ENCODE measurements around the gene HEATR3.
A peak's percentile ranks its signal among the peaks of the same experiment; 100 is the strongest.

HEATR3 gene

DNA sequence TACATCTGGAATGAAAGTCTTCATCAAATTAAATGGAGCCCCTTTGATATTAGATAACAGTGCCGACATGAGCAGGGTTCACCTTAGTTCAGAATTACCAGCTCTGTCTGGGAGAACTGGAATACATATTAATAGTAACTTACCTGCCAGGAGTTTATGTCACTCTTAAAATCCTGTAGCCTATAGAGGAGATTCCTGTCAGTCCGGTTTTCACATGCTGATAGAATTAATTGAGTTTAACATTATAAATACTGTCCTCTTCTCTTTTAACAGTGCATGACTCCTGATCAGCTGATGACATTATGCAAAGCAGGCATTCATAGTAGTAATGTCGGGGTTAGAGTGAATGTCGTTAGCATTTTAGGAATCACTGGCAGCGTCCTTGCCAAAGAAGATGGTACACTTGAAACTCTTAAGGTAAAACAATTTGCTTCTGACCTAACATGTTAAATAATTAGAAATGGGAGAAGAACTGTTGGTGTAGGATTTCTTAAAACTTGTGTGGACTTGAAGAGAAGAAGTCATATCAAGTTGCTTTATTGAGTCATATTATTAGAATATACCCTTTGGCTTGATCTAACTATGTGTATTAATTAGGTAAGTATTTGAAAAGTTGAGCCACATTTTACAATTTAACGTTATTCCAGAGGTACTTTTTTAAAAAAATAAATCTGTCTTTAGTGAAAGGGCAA lies 34.3 kb downstream of the HEATR3 start:
- H3K27ac ChIP-seq (ENCODE audit: low read depth, low read length) = no peak overlapping the region
- H3K4me3 ChIP-seq (ENCODE audit: low read depth, low read length) = no peak overlapping the region
- no peaks in the 10 kb centered on the region for H3K27me3 ChIP-seq (ENCODE audit: insufficient read depth, low read length)
- no peaks in the 10 kb centered on the region for H3K79me2 ChIP-seq (ENCODE audit: control insufficient read depth, insufficient read depth, low read length, unreplicated experiment)
- H3K4me1 ChIP-seq (ENCODE audit: control insufficient read depth, insufficient read depth, low read length, unreplicated experiment) = peaks cover 11% of the 10 kb centered on the region
- no peak overlapping the region for H2AFZ ChIP-seq (ENCODE audit: low read length, unreplicated experiment)
- peaks cover 21% of the 10 kb centered on the region for H3K36me3 ChIP-seq (ENCODE audit: insufficient read depth, low read length)

DNA sequence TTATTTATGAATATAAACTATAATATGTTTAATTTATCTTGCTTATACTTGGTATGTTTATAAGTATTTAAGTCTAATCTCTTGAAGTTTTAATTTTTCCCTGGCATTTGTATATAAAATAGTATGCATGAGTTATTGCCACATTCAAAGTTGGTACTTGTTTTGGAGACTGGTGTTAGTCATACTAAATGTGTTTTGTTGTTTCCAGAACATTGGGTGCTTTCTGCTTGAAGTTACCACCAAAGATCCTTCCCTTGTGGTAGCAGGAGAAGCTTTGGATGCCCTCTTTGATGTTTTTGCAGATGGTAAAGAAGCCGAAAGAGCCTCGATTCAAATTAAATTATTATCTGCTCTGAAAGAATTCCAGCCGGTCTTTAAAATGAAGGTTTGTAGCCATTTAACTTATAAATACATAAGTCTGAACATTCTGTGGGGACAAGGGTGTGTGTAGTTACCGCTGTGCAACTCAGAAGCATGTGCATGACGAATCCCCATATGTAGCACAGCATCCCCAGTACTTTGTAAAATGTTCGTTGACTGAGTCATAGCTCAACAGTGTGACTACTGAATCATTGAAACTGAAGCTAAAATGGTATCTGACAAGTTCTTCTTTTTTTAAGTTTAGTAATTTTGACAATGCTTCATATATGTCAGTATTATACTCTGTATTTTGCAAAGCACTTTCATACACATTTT lies 36.4 kb downstream of the HEATR3 start:
- peaks cover 8% of the 10 kb centered on the region for H3K4me1 ChIP-seq (ENCODE audit: control insufficient read depth, insufficient read depth, low read length, unreplicated experiment)
- no peaks in the 10 kb centered on the region for H3K27me3 ChIP-seq (ENCODE audit: insufficient read depth, low read length)
- peak overlapping the region; percentile 63; the same call in 1 of the 2 replicates for H3K27ac ChIP-seq (ENCODE audit: low read depth, low read length)
- no peaks in the 10 kb centered on the region for H3K79me2 ChIP-seq (ENCODE audit: control insufficient read depth, insufficient read depth, low read length, unreplicated experiment)
- H3K4me3 ChIP-seq (ENCODE audit: low read depth, low read length) = no peak overlapping the region
- no peak overlapping the region for H2AFZ ChIP-seq (ENCODE audit: low read length, unreplicated experiment)
- H3K36me3 ChIP-seq (ENCODE audit: insufficient read depth, low read length) = peaks cover 30% of the 10 kb centered on the region

DNA sequence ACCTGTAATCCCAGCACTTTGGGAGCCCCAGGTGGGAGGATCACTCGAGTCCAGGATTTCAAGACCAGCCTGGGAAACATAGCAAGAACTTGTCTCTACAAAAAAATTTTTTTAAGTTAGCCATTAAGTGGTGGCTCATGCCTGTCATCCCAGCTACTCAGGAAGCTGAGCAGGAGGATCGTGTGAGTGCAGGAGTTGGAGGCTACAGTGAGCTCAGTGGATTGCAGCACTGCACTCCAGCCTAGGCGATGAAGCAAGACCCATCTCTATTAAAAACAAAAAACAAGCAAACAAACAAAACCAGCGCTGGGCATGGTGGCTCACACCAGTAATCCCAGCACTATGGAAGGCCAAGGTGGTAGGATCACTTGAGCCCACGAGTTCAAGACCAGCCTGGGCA lies 38.0 kb downstream of the HEATR3 start:
- H3K27ac ChIP-seq (ENCODE audit: low read depth, low read length) = no peak overlapping the region
- H3K36me3 ChIP-seq (ENCODE audit: insufficient read depth, low read length) = peaks cover 29% of the 10 kb centered on the region
- peaks cover 8% of the 10 kb centered on the region for H3K4me1 ChIP-seq (ENCODE audit: control insufficient read depth, insufficient read depth, low read length, unreplicated experiment)
- no peaks in the 10 kb centered on the region for H3K79me2 ChIP-seq (ENCODE audit: control insufficient read depth, insufficient read depth, low read length, unreplicated experiment)
- no peak overlapping the region for H3K4me3 ChIP-seq (ENCODE audit: low read depth, low read length)
- H2AFZ ChIP-seq (ENCODE audit: low read length, unreplicated experiment) = no peak overlapping the region
- no peaks in the 10 kb centered on the region for H3K27me3 ChIP-seq (ENCODE audit: insufficient read depth, low read length)

DNA sequence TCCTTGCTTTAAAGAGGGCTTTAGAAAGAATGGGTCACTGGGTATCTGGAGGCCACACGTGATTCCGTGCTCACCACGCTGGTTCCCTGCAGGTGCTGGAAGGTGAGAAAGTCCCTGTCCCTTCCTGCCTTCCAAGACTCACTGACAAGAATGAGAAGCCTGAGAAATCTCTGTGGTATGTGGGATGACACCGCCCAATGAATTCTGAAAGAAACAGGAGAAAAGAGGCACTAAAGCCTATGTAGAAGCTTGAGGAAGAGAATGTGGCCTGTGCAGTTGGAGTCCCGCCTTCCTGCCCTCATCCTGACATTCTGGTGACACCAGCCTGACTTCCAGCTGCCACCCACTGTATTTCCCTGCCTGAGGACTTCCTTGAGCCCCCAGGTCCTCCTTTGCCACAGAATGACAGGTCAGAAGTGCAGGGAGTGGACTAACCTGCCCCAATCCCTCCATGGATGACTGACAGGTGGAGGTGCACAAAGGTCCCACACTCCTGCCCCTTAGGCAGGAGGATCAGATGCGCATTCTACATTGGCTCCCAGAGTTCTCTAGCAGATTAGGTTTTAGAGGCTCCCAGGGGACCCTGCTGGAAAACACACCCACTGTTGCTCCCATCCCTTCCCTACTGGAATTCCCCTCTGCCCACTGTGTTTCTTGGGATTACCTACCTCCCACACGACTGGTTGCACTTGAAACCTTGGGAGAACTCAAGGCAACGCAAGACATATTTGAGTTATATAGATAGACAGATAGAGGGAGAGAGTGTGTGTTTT lies 48.8 kb downstream of the HEATR3 start:
- peaks cover 2% of the 10 kb centered on the region for H3K4me1 ChIP-seq (ENCODE audit: control insufficient read depth, insufficient read depth, low read length, unreplicated experiment)
- no peaks in the 10 kb centered on the region for H3K27me3 ChIP-seq (ENCODE audit: insufficient read depth, low read length)
- H3K36me3 ChIP-seq (ENCODE audit: insufficient read depth, low read length) = no peaks in the 10 kb centered on the region
- no peak overlapping the region for H2AFZ ChIP-seq (ENCODE audit: low read length, unreplicated experiment)
- H3K4me3 ChIP-seq (ENCODE audit: low read depth, low read length) = no peak overlapping the region
- H3K79me2 ChIP-seq (ENCODE audit: control insufficient read depth, insufficient read depth, low read length, unreplicated experiment) = no peaks in the 10 kb centered on the region
- no peak overlapping the region for H3K27ac ChIP-seq (ENCODE audit: low read depth, low read length)

DNA sequence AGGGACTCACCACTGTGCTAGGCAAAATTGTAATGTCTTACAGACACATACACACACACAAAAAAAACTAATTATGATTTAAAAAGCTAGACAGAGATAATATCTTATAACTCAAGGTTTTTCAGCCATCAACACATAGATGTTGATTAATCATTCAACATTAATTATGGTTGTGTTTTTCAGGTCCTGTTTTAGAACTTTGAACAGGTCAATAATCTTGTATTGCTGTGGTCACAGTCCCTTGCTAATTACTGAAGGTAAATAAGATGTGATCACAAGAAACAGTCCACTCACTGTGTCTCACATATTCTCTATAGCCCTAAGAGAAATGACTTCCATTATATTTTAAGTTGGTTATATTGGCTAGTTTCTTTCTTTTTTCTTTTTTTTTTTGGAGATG lies 54.9 kb downstream of the HEATR3 start:
- Histone ChIP-seq H3K4me1 (ENCODE audit: control insufficient read depth, insufficient read depth, low read length, unreplicated experiment) (no peaks in the 10 kb centered on the region), H3K79me2 (ENCODE audit: control insufficient read depth, insufficient read depth, low read length, unreplicated experiment) (no peaks in the 10 kb centered on the region), H3K4me3 (ENCODE audit: low read depth, low read length) (no peak overlapping the region), H3K27me3 (ENCODE audit: insufficient read depth, low read length) (no peaks in the 10 kb centered on the region), H3K36me3 (ENCODE audit: insufficient read depth, low read length) (no peaks in the 10 kb centered on the region), H2AFZ (ENCODE audit: low read length, unreplicated experiment) (no peak overlapping the region), H3K27ac (ENCODE audit: low read depth, low read length) (no peak overlapping the region)

DNA sequence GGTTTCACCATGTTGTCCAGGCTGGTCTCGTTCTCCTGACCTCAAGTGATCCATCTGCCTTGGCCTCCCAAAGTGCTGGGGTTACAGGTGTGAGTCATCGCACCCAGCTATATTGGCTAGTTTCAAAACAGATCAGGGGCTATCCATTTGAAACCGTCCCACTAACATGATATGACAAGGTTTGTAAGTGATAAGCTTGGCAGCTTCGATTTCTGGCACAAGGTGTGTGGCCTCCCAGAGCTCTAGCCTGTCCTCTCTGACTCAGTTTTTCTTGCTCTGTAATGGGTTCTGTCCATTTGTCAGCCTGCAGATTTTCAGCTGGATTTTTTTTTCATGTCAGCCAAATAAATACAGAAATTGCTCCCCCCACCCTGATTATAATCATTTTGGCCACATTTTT lies 55.5 kb downstream of the HEATR3 start:
- Histone ChIP-seq H3K27me3 (ENCODE audit: insufficient read depth, low read length) (no peaks in the 10 kb centered on the region), H3K79me2 (ENCODE audit: control insufficient read depth, insufficient read depth, low read length, unreplicated experiment) (no peaks in the 10 kb centered on the region), H3K27ac (ENCODE audit: low read depth, low read length) (no peak overlapping the region), H3K4me3 (ENCODE audit: low read depth, low read length) (no peak overlapping the region), H3K4me1 (ENCODE audit: control insufficient read depth, insufficient read depth, low read length, unreplicated experiment) (no peaks in the 10 kb centered on the region), H2AFZ (ENCODE audit: low read length, unreplicated experiment) (no peak overlapping the region), H3K36me3 (ENCODE audit: insufficient read depth, low read length) (no peaks in the 10 kb centered on the region)

DNA sequence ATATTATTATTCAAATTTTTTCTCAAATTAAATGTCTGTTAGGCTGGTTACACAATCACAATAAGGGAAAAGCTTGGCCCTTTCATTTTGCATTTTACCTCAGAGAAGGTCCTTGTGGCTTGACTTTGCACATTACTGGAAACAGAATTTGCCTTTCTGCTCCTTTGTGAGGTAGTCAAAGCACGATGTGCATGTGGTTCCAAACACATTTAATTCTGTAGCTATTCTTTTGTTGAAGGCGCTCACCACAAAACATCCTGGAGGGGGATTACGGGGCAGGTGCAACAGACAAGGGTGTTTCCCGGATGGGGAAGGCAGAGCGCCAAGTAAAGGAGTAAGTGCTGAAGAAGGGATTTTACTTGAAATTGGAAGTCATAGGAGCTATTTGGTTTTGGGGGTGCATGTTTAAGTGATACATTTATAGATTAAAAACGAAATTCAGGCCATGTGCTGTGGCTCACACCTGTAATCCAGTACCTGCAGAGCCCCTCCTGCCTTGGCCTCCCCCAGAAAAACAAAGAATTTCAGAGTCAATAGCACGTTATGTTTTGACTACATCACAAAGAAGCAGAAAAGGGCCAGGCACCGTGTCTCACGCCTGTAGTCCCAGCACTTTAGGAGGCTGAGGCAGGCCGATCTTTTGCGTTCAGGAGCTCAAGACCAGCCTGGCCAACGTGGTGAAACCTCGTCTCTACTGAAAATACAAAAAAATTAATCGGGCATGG lies 56.1 kb downstream of the HEATR3 start:
- H2AFZ ChIP-seq (ENCODE audit: low read length, unreplicated experiment) = no peak overlapping the region
- no peaks in the 10 kb centered on the region for H3K36me3 ChIP-seq (ENCODE audit: insufficient read depth, low read length)
- H3K27me3 ChIP-seq (ENCODE audit: insufficient read depth, low read length) = no peaks in the 10 kb centered on the region
- no peaks in the 10 kb centered on the region for H3K4me1 ChIP-seq (ENCODE audit: control insufficient read depth, insufficient read depth, low read length, unreplicated experiment)
- H3K4me3 ChIP-seq (ENCODE audit: low read depth, low read length) = no peak overlapping the region
- no peaks in the 10 kb centered on the region for H3K79me2 ChIP-seq (ENCODE audit: control insufficient read depth, insufficient read depth, low read length, unreplicated experiment)
- H3K27ac ChIP-seq (ENCODE audit: low read depth, low read length) = no peak overlapping the region

DNA sequence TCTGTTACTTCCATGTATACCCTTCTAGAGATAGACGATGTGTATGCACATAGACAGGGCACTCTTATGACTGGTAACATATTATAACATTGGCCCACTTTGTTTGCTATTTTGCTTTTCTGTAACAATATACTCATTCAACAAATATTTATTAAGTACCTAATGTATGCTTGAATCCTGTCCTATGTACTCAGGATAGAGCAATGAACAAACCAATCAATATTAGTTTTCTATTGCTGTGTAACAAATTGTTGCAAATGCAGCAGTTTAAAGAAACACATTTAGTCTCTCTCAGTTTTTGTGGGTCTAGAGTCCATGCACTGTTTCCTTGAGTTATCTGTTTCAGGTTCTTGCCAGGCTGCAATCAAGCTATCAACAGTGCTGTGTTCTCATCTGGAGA lies 57.6 kb downstream of the HEATR3 start:
- Histone ChIP-seq H3K27ac (ENCODE audit: low read depth, low read length) (no peak overlapping the region), H2AFZ (ENCODE audit: low read length, unreplicated experiment) (no peak overlapping the region), H3K79me2 (ENCODE audit: control insufficient read depth, insufficient read depth, low read length, unreplicated experiment) (no peaks in the 10 kb centered on the region), H3K4me3 (ENCODE audit: low read depth, low read length) (no peak overlapping the region), H3K27me3 (ENCODE audit: insufficient read depth, low read length) (no peaks in the 10 kb centered on the region), H3K4me1 (ENCODE audit: control insufficient read depth, insufficient read depth, low read length, unreplicated experiment) (no peaks in the 10 kb centered on the region), H3K36me3 (ENCODE audit: insufficient read depth, low read length) (no peaks in the 10 kb centered on the region)

DNA sequence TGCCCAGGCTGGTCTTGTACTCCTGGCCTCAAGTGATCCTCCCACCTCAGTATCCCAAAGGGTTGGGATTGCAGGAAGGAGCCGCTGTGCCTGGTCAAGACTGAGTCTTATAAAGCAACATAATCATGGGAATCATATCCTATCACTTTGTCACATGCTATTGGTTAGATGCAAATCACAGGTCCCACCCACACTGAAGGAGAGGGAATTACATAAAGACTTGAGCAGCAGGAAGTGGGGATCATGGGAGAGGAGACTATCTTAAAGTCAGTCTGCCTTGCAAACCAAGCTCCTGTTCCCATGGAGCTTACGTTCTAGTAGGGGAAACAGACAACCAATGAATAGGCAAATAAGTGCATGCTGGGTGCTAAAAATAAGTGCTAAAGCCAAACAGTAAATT lies 59.0 kb downstream of the HEATR3 start:
- H3K27ac ChIP-seq (ENCODE audit: low read depth, low read length) = no peak overlapping the region
- H3K27me3 ChIP-seq (ENCODE audit: insufficient read depth, low read length) = no peaks in the 10 kb centered on the region
- no peaks in the 10 kb centered on the region for H3K36me3 ChIP-seq (ENCODE audit: insufficient read depth, low read length)
- H2AFZ ChIP-seq (ENCODE audit: low read length, unreplicated experiment) = no peak overlapping the region
- H3K4me1 ChIP-seq (ENCODE audit: control insufficient read depth, insufficient read depth, low read length, unreplicated experiment) = no peaks in the 10 kb centered on the region
- no peaks in the 10 kb centered on the region for H3K79me2 ChIP-seq (ENCODE audit: control insufficient read depth, insufficient read depth, low read length, unreplicated experiment)
- H3K4me3 ChIP-seq (ENCODE audit: low read depth, low read length) = no peak overlapping the region

DNA sequence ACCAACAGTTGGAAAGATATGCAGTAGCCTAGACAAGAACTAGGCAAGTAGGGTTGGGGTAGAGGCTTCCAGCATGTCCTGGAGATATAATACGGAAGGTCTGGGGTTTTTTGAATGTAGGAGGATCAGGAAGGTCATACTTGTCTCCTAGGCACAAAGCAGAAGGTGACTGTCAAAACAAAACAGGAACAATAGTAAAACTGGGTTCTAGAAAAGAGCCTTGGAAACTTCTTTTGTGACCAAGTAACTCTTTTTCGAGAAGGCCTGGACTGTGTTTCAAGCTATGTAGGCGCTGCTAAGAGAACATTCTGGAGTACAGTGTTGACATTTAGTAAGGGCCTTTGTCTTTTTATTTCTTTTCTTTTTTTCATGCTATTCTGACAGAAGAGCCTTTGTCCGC lies 60.4 kb downstream of the HEATR3 start:
- Histone ChIP-seq H3K79me2 (ENCODE audit: control insufficient read depth, insufficient read depth, low read length, unreplicated experiment) (no peaks in the 10 kb centered on the region), H3K4me3 (ENCODE audit: low read depth, low read length) (no peak overlapping the region), H2AFZ (ENCODE audit: low read length, unreplicated experiment) (no peak overlapping the region), H3K4me1 (ENCODE audit: control insufficient read depth, insufficient read depth, low read length, unreplicated experiment) (no peaks in the 10 kb centered on the region), H3K36me3 (ENCODE audit: insufficient read depth, low read length) (no peaks in the 10 kb centered on the region), H3K27ac (ENCODE audit: low read depth, low read length) (no peak overlapping the region), H3K27me3 (ENCODE audit: insufficient read depth, low read length) (no peaks in the 10 kb centered on the region)

Measured in ACC112 (cell line).